T-cell (primary cell): ENCODE data around the gene GALNTL6. TPM values are rescaled to one million over a fixed set of nuclear protein-coding genes. Genes with fewer than 3 reads are reported as not detected.
"Not testable (repeated sequence)": the region's sequence is repeated elsewhere in the genome, so short reads cannot be mapped to it uniquely, and the experiment has no call there.

Experiments
- ATAC-seq, 4 experiments: fragments of 200-7000 bp in 3 of 4; fragments of 150-1000 bp in 1 of 4; cut with Tn5 transposase; replicated peaks in 1 of 4; 1 replicate in 3 of 4; 2 replicates in 1 of 4; pipeline ENCODE4 v1.10.0; 2021; ENCODE audit warnings: moderate library complexity in 3 of 4, mild to moderate bottlenecking in 2 of 4, moderate number of reproducible peaks in 1 of 4
- CTCF ChIA-PET, 2 donors: fragments of 300-600 bp; sonication (Branson Sonifier 250); formaldehyde crosslinking; loops; one replicate each; lab custom pipeline; 2022; ENCODE audit warnings: antibody characterized with exemption in 2 of 2; lab: Charles Lee
- POLR2A ChIA-PET, 2 donors: fragments of 300-600 bp; sonication (Branson Sonifier 250); formaldehyde crosslinking; loops; one replicate each; lab custom pipeline; 2022; ENCODE audit warnings: antibody characterized with exemption in 2 of 2; lab: Charles Lee
- DNase-seq, 35 experiments: peaks; one replicate each; pipeline versions ENCODE4 v3.0.0 to v3.0.0-alpha.2; 2013 to 2023
- H3K27ac ChIP-seq: one replicate; pipeline ENCODE4 v1.5.1; 2013; ENCODE audit warnings: low read length
- H3K27me3 ChIP-seq, 2 experiments: replicated peaks in 1 of 2; 1 replicate in 1 of 2; 2 replicates in 1 of 2; pipeline versions ENCODE4 v1.6.1 to v1.7.0; 2013; ENCODE audit warnings: low read length in 1 of 2, mixed read lengths in 1 of 2; ENCODE audit not compliant: control insufficient read depth in 2 of 2, insufficient read depth in 2 of 2; ENCODE audit errors: extremely low read depth in 1 of 2
- H3K36me3 ChIP-seq, 2 donors: 1 replicate in 1 of 2; 2 replicates in 1 of 2; pipeline versions ENCODE4 v1.6.1 to v1.7.0; 2013; ENCODE audit warnings: low read length in 1 of 2; ENCODE audit not compliant: control insufficient read depth in 2 of 2, insufficient read depth in 1 of 2; ENCODE audit errors: extremely low read depth in 1 of 2
- H3K4me1 ChIP-seq, 2 experiments: 1 replicate in 1 of 2; 2 replicates in 1 of 2; pipeline versions ENCODE4 v1.6.1 to v1.7.0; 2013; ENCODE audit warnings: low read length in 2 of 2, mixed read lengths in 1 of 2; ENCODE audit not compliant: insufficient read depth in 2 of 2, control insufficient read depth in 1 of 2; ENCODE audit errors: extremely low read depth in 1 of 2
- H3K4me3 ChIP-seq, 2 donors: 1 replicate in 1 of 2; 2 replicates in 1 of 2; pipeline versions ENCODE4 v1.5.1 to v1.7.0; 2013; ENCODE audit warnings: mild to moderate bottlenecking in 2 of 2, low read length in 1 of 2, moderate library complexity in 1 of 2; ENCODE audit not compliant: control insufficient read depth in 1 of 2; ENCODE audit errors: extremely low read depth in 1 of 2
- H3K9me3 ChIP-seq: 2 replicates; pipeline ENCODE4 v1.7.0; 2013
- H3K27ac Mint-ChIP-seq, 2 donors: one replicate each; pipeline ENCODE4 v1.8.0; 2020 to 2021; ENCODE audit warnings: mild to moderate bottlenecking in 2 of 2, mixed read lengths in 2 of 2
- H3K27me3 Mint-ChIP-seq, 2 donors: one replicate each; pipeline ENCODE4 v1.8.0; 2021 to 2022; ENCODE audit warnings: mixed read lengths in 2 of 2
- H3K36me3 Mint-ChIP-seq: one replicate; pipeline ENCODE4 v1.8.0; 2021; ENCODE audit warnings: mixed read lengths
- H3K4me1 Mint-ChIP-seq, 3 donors: one replicate each; pipeline ENCODE4 v1.8.0; 2020 to 2022; ENCODE audit warnings: mixed read lengths in 3 of 3, mild to moderate bottlenecking in 1 of 3
- H3K4me3 Mint-ChIP-seq, 3 donors: one replicate each; pipeline ENCODE4 v1.8.0; 2020 to 2022; ENCODE audit warnings: mild to moderate bottlenecking in 3 of 3, mixed read lengths in 3 of 3, moderate library complexity in 3 of 3
- H3K9me3 Mint-ChIP-seq, 3 donors: one replicate each; pipeline ENCODE4 v1.8.0; 2020 to 2022; ENCODE audit warnings: mixed read lengths in 3 of 3
- WGBS: methylation state at CpG from one replicate; pipeline ENCODE4 v1.1.5; 2013; ENCODE audit warnings: missing lambda C conversion rate; ENCODE audit not compliant: insufficient coverage; 5-methylcytosine and 5-hydroxymethylcytosine counted together
- total RNA-seq, 35 experiments: library from RNA in 6 of 35; stranded (reverse) in 6 of 35; fragments of 120-200 nt in 1 of 35; gene quantifications; one replicate each; pipeline versions ENCODE4 v1.2.1 to v1.2.4 and lab custom pipeline; 2013 to 2026

The GALNTL6 gene
- total RNA-seq, 5 donors from 2014 or later (not counting 1 experiment from before 2014, with no cell fraction given) = not detected

DNA sequence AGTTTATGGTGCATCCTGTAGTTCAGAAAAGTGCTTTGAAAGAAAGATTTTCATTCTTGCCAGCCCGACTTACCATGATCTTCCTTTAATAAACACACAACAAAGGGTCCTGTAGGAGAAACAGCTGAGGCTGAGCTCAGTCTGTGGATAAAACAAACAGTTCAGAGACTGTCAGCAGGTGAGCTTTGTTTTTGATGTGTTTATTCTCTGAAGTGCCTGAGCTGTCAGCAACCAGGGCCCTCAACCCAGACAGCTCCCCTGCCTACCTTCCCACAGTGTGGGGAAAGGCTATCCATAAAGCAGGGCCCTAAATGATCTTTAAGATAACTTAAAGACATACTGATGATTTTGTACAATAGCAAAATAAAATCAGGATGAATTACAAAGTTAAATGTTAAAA is 896.2 kb downstream of the GALNTL6 start:
- ATAC-seq = no peak
- WGBS = no CpG with 5 or more reads among the region's 1 CpG
- DNase-seq = no peak
- CTCF ChIA-PET = no interaction called here
- POLR2A ChIA-PET = no interaction called here
- H3K27me3 Mint-ChIP-seq = no peaks in the 10 kb centered on the region
- H3K27ac Mint-ChIP-seq = no peak overlapping the region
- H3K9me3 Mint-ChIP-seq = peaks cover 27 to 35% (median 28%) of the 10 kb centered on the region in 3 donors
- no peaks in the 10 kb centered on the region for H3K4me1 Mint-ChIP-seq
- no peaks in the 10 kb centered on the region for H3K4me1 ChIP-seq
- no peaks in the 10 kb centered on the region for H3K36me3 Mint-ChIP-seq
- H3K27ac ChIP-seq = no peak overlapping the region
- H3K4me3 ChIP-seq = no peak overlapping the region
- H3K27me3 ChIP-seq = no peaks in the 10 kb centered on the region
- H3K4me3 Mint-ChIP-seq = no peak overlapping the region
- no peaks in the 10 kb centered on the region for H3K36me3 ChIP-seq
- peaks cover 4% of the 10 kb centered on the region for H3K9me3 ChIP-seq

- Histone ChIP-seq H3K27me3 (no peaks in the 10 kb centered on the region), H3K36me3 (no peaks in the 10 kb centered on the region), H3K4me1 (no peaks in the 10 kb centered on the region), H3K4me3 (no peak overlapping the region), H3K9me3 (no peaks in the 10 kb centered on the region), H3K27ac (no peak overlapping the region)
- no peaks in the 10 kb centered on the region for H3K27me3 Mint-ChIP-seq
- H3K4me1 Mint-ChIP-seq = no peaks in the 10 kb centered on the region
- DNase-seq = no peak
- WGBS = 78% methylated on average over 5 of the region's 9 CpGs
- no peak overlapping the region for H3K27ac Mint-ChIP-seq
- peaks cover 0 to 11% (median 0%) of the 10 kb centered on the region in 3 donors for H3K9me3 Mint-ChIP-seq
- ChIA-PET CTCF (no interaction called here), POLR2A (no interaction called here)
- H3K36me3 Mint-ChIP-seq = no peaks in the 10 kb centered on the region
- H3K4me3 Mint-ChIP-seq = no peak overlapping the region
- no peak for ATAC-seq
Measured at GRCh38 chr4:172716291-172716690, 903.1 kb downstream of the GALNTL6 start.

- Mint-ChIP-seq H3K4me1 (no peaks in the 10 kb centered on the region), H3K9me3 (peaks cover 4 to 14% (median 5%) of the 10 kb centered on the region in 3 donors), H3K27me3 (no peaks in the 10 kb centered on the region), H3K36me3 (no peaks in the 10 kb centered on the region), H3K27ac (no peak overlapping the region), H3K4me3 (no peak overlapping the region)
- Histone ChIP-seq H3K36me3 (no peaks in the 10 kb centered on the region), H3K4me3 (no peak overlapping the region), H3K27me3 (no peaks in the 10 kb centered on the region), H3K4me1 (no peaks in the 10 kb centered on the region), H3K27ac (no peak overlapping the region), H3K9me3 (no peaks in the 10 kb centered on the region)
- CTCF ChIA-PET = no interaction called here
- ATAC-seq (no peak), DNase-seq (no peak)
- no CpG with 5 or more reads among the region's 4 CpGs for WGBS
- POLR2A ChIA-PET = interaction anchor here in 1 of 2 donors (0.5 kb wide), 1 partner anchor 26 kb away, joined by 3 read pairs; no protein-coding TSS in a partner anchor
Measured at GRCh38 chr4:172721659-172722058, 908.5 kb downstream of the GALNTL6 start.

- no peaks in the 10 kb centered on the region for H3K4me1 Mint-ChIP-seq
- Histone ChIP-seq H3K4me3 (no peak overlapping the region), H3K27ac (no peak overlapping the region), H3K4me1 (no peaks in the 10 kb centered on the region), H3K9me3 (no peaks in the 10 kb centered on the region), H3K27me3 (no peaks in the 10 kb centered on the region), H3K36me3 (no peaks in the 10 kb centered on the region)
- no peak overlapping the region for H3K27ac Mint-ChIP-seq
- H3K36me3 Mint-ChIP-seq = no peaks in the 10 kb centered on the region
- no peak for DNase-seq
- ChIA-PET CTCF (no interaction called here), POLR2A (no interaction called here)
- no peak overlapping the region for H3K4me3 Mint-ChIP-seq
- ATAC-seq = no peak
- no peaks in the 10 kb centered on the region for H3K27me3 Mint-ChIP-seq
- peaks cover 6 to 28% (median 10%) of the 10 kb centered on the region in 3 donors for H3K9me3 Mint-ChIP-seq
- WGBS = 100% methylated on average over 1 of the region's 3 CpGs
Measured at GRCh38 chr4:172725581-172725980, 912.4 kb downstream of the GALNTL6 start.

DNA sequence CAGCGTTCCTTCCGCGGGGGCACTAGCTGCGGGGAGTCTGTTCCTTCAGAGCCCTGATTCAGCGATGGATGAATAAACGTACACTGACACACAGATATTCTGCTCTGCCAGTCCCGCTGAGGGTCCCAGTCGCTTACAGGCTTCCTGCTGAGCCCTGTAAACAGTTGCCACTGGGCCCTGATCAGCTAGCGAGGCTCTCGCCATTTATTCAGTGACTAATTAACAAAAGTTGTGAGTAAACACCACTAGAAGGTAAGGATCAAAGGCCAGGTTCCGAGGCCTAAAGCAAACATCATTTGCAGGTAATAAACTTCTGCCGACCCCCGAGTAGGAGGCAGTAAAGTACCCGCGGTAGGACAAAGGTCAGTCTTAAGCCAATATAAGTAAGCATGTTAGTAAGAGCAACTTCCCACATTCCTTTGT is 912.8 kb downstream of the GALNTL6 start:
- Mint-ChIP-seq H3K4me3 (no peak overlapping the region), H3K36me3 (no peaks in the 10 kb centered on the region), H3K4me1 (no peaks in the 10 kb centered on the region), H3K27me3 (no peaks in the 10 kb centered on the region), H3K27ac (no peak overlapping the region), H3K9me3 (peaks cover 6 to 29% (median 10%) of the 10 kb centered on the region in 3 donors)
- H3K36me3 ChIP-seq = no peaks in the 10 kb centered on the region
- H3K9me3 ChIP-seq = no peaks in the 10 kb centered on the region
- H3K27ac ChIP-seq = no peak overlapping the region
- no peak for DNase-seq
- H3K27me3 ChIP-seq = no peaks in the 10 kb centered on the region
- CTCF ChIA-PET = no interaction called here
- ATAC-seq = no peak
- no peaks in the 10 kb centered on the region for H3K4me1 ChIP-seq
- 70% methylated on average over 8 of the region's 15 CpGs for WGBS
- no peak overlapping the region for H3K4me3 ChIP-seq
- POLR2A ChIA-PET = no interaction called here

- no peaks in the 10 kb centered on the region for H3K27me3 ChIP-seq
- no peak overlapping the region for H3K27ac Mint-ChIP-seq
- H3K9me3 Mint-ChIP-seq = peaks cover 9 to 37% (median 11%) of the 10 kb centered on the region in 3 donors
- no peaks in the 10 kb centered on the region for H3K4me1 ChIP-seq
- no peak overlapping the region for H3K4me3 Mint-ChIP-seq
- H3K27ac ChIP-seq = no peak overlapping the region
- no peaks in the 10 kb centered on the region for H3K4me1 Mint-ChIP-seq
- CTCF ChIA-PET = no interaction called here
- no peaks in the 10 kb centered on the region for H3K27me3 Mint-ChIP-seq
- WGBS = 100% methylated on average over 2 of the region's 4 CpGs
- H3K4me3 ChIP-seq = no peak overlapping the region
- no peaks in the 10 kb centered on the region for H3K36me3 Mint-ChIP-seq
- POLR2A ChIA-PET = no interaction called here
- ATAC-seq (no peak), DNase-seq (no peak)
- H3K36me3 ChIP-seq = no peaks in the 10 kb centered on the region
- no peaks in the 10 kb centered on the region for H3K9me3 ChIP-seq
Measured at GRCh38 chr4:172727631-172728030, 914.4 kb downstream of the GALNTL6 start.

DNA sequence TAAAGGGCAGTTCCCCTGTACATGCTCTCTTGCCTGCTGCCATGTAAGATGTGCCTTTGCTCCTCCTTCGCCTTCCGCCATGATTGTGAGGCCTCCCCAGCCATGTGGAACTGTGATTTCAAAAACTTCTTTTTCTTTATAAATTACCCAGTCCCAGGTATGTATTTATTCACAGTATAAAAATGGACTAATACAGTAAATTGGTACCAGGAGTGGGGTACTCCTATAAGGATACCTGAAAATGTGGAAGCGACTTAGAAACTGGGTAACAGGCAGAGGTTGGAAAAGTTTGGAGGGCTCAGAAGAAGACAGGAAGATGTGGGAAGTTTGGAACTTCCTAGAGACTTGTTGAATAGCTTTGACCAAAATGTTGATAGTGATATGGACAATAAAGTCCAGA is 920.4 kb downstream of the GALNTL6 start:
- H3K9me3 Mint-ChIP-seq = peaks cover 26 to 59% (median 41%) of the 10 kb centered on the region in 3 donors
- H3K36me3 ChIP-seq, ATAC-seq, H3K27ac ChIP-seq, H3K4me1 Mint-ChIP-seq, H3K36me3 Mint-ChIP-seq, H3K4me3 Mint-ChIP-seq, H3K4me1 ChIP-seq, DNase-seq, CTCF ChIA-PET, H3K27me3 Mint-ChIP-seq, H3K27me3 ChIP-seq, H3K4me3 ChIP-seq, H3K9me3 ChIP-seq, POLR2A ChIA-PET, H3K27ac Mint-ChIP-seq: not testable (repeated sequence)
- WGBS = 55% methylated on average over 1 of the region's 3 CpGs
